ENCODE data around the gene NFYA.

The NFYA gene

GRCh38 chr6:41032830-41033229 is 39.9 kb upstream of the NFYA start:
- no peak for TF ChIP-seq CTCF (IDR thresholded peaks at IDR 0.05; ENCODE audit: borderline replicate concordance, insufficient read depth, low read depth, low read length)
- H3K4me3 ChIP-seq (ENCODE audit: low read depth, low read length) = no peak overlapping the region

GRCh38 chr6:41033776-41034175 is 39.0 kb upstream of the NFYA start:
- no peak overlapping the region for H3K4me3 ChIP-seq (ENCODE audit: low read depth, low read length)
- TF ChIP-seq CTCF (IDR thresholded peaks at IDR 0.05; ENCODE audit: borderline replicate concordance, insufficient read depth, low read depth, low read length) = no peak

GRCh38 chr6:41036186-41036585 is 36.6 kb upstream of the NFYA start:
- TF ChIP-seq CTCF (IDR thresholded peaks at IDR 0.05; ENCODE audit: borderline replicate concordance, insufficient read depth, low read depth, low read length) = no peak

GRCh38 chr6:41036601-41037000 is 36.2 kb upstream of the NFYA start:
- TF ChIP-seq CTCF (IDR thresholded peaks at IDR 0.05; ENCODE audit: borderline replicate concordance, insufficient read depth, low read depth, low read length) = no peak
- no peak overlapping the region for H3K4me3 ChIP-seq (ENCODE audit: low read depth, low read length)

More at GRCh38 chr6:41036186-41036585, 36.6 kb upstream of the NFYA start:
- H3K4me3 ChIP-seq (ENCODE audit: low read depth, low read length) = no peak overlapping the region

GRCh38 chr6:41037107-41037900 is 35.5 kb upstream of the NFYA start:
- TF ChIP-seq CTCF (IDR thresholded peaks at IDR 0.05; ENCODE audit: borderline replicate concordance, insufficient read depth, low read depth, low read length) = no peak
- no peak overlapping the region for H3K4me3 ChIP-seq (ENCODE audit: low read depth, low read length)

- no peak for TF ChIP-seq CTCF (IDR thresholded peaks at IDR 0.05; ENCODE audit: borderline replicate concordance, insufficient read depth, low read depth, low read length)
- H3K4me3 ChIP-seq (ENCODE audit: low read depth, low read length) = no peak overlapping the region
These were observed 34.6 kb upstream of the NFYA start for GRCh38 chr6:41038205-41038604.
